H9 (cell line): Measurements from ENCODE around the gene MRPL30. TPM values are rescaled to one million over a fixed set of nuclear protein-coding genes. Genes with fewer than 3 reads are reported as not detected.

ENCODE experiments used
- DNase-seq: peaks from one replicate; pipeline ENCODE4 v3.0.0-alpha.2; 2017
- H2AFZ ChIP-seq: one replicate; pipeline ENCODE4 v1.6.1; 2013; ENCODE audit warnings: mild to moderate bottlenecking, low read length, control low read depth, moderate library complexity
- H2AK5ac ChIP-seq: 2 replicates; pipeline ENCODE4 v1.6.1; 2013; ENCODE audit warnings: low read length, control low read depth, mixed read lengths; ENCODE audit not compliant: insufficient read length
- H2BK120ac ChIP-seq: one replicate; pipeline ENCODE4 v1.6.1; 2013; ENCODE audit warnings: low read depth, mild to moderate bottlenecking, low read length, control low read depth, inconsistent platforms; ENCODE audit not compliant: poor library complexity, severe bottlenecking
- H2BK12ac ChIP-seq: 2 replicates; pipeline ENCODE4 v1.6.1; 2013; ENCODE audit warnings: low read length, control low read depth, mixed read lengths, low read depth; ENCODE audit not compliant: insufficient read length
- H2BK15ac ChIP-seq: 2 replicates; pipeline ENCODE4 v1.6.1; 2013; ENCODE audit warnings: low read depth, low read length, control low read depth
- H2BK20ac ChIP-seq: one replicate; pipeline ENCODE4 v1.6.1; 2013; ENCODE audit warnings: low read depth, mild to moderate bottlenecking, low read length, control low read depth, inconsistent platforms; ENCODE audit not compliant: poor library complexity, severe bottlenecking
- H2BK5ac ChIP-seq: 2 replicates; pipeline ENCODE4 v1.6.1; 2013; ENCODE audit warnings: low read length, control low read depth, mixed read lengths; ENCODE audit not compliant: insufficient read length
- H3K14ac ChIP-seq: 2 replicates; pipeline ENCODE4 v1.6.1; 2013; ENCODE audit warnings: low read length, control low read depth; ENCODE audit not compliant: insufficient read depth
- H3K18ac ChIP-seq: 2 replicates; pipeline ENCODE4 v1.6.1; 2013; ENCODE audit warnings: low read depth, mild to moderate bottlenecking, mixed read lengths, low read length, control low read depth; ENCODE audit not compliant: insufficient read length
- H3K23ac ChIP-seq: 2 replicates; pipeline ENCODE4 v1.6.1; 2013; ENCODE audit warnings: low read length, control low read depth, mixed read lengths, low read depth; ENCODE audit not compliant: insufficient read length
- H3K23me2 ChIP-seq: 2 replicates; pipeline ENCODE4 v1.6.1; 2013; ENCODE audit warnings: low read depth, mild to moderate bottlenecking, mixed read lengths, low read length, control low read depth; ENCODE audit not compliant: insufficient read length, poor library complexity, severe bottlenecking
- H3K27ac ChIP-seq: 2 replicates; pipeline ENCODE4 v1.5.1; 2013; ENCODE audit warnings: low read length, control low read depth, mixed read lengths, low read depth; ENCODE audit not compliant: insufficient read length
- H3K27me3 ChIP-seq: 2 replicates; pipeline ENCODE4 v1.6.1; 2013; ENCODE audit warnings: low read length, control low read depth, inconsistent platforms; ENCODE audit not compliant: insufficient read depth
- H3K4ac ChIP-seq: 2 replicates; pipeline ENCODE4 v1.6.1; 2013; ENCODE audit warnings: low read depth, mild to moderate bottlenecking, control low read depth, inconsistent platforms, low read length, moderate library complexity
- H3K4me1 ChIP-seq: 2 replicates; pipeline ENCODE4 v1.6.1; 2013; ENCODE audit warnings: low read length, control low read depth, inconsistent platforms; ENCODE audit not compliant: insufficient read depth
- H3K4me2 ChIP-seq: 2 replicates; pipeline ENCODE4 v1.6.1; 2013; ENCODE audit warnings: low read length, control low read depth, mixed read lengths; ENCODE audit not compliant: insufficient read length, insufficient read depth
- H3K56ac ChIP-seq: 2 replicates; pipeline ENCODE4 v1.6.1; 2013; ENCODE audit warnings: low read depth, mild to moderate bottlenecking, mixed read lengths, low read length, control low read depth; ENCODE audit not compliant: insufficient read length
- H3K79me1 ChIP-seq: 2 replicates; pipeline ENCODE4 v1.6.1; 2013; ENCODE audit warnings: low read depth, mild to moderate bottlenecking, moderate library complexity, low read length, control low read depth, inconsistent platforms; ENCODE audit not compliant: insufficient read depth, poor library complexity, severe bottlenecking
- H3K79me2 ChIP-seq: 2 replicates; pipeline ENCODE4 v1.6.1; 2013; ENCODE audit warnings: low read length, control low read depth, inconsistent platforms; ENCODE audit not compliant: insufficient read depth
- H3K9ac ChIP-seq: 2 replicates; pipeline ENCODE4 v1.6.1; 2013; ENCODE audit warnings: low read length, control low read depth, mixed read lengths; ENCODE audit not compliant: insufficient read length; ENCODE audit errors: extremely low read depth
- H3K9me3 ChIP-seq: one replicate; pipeline ENCODE4 v1.6.1; 2013; ENCODE audit warnings: low read depth, low read length, inconsistent platforms; ENCODE audit not compliant: control insufficient read depth
- H3T11ph ChIP-seq: one replicate; pipeline ENCODE4 v1.6.1; 2013; ENCODE audit warnings: mild to moderate bottlenecking, low read length, control low read depth, inconsistent platforms
- H4K20me1 ChIP-seq: one replicate; pipeline ENCODE4 v1.6.1; 2013; ENCODE audit not compliant: control insufficient read depth, insufficient read length, insufficient read depth
- H4K5ac ChIP-seq: 2 replicates; pipeline ENCODE4 v1.6.1; 2013; ENCODE audit warnings: low read depth, mild to moderate bottlenecking, mixed read lengths, low read length, control low read depth; ENCODE audit not compliant: insufficient read length
- H4K8ac ChIP-seq: replicated peaks from 2 replicates; pipeline ENCODE4 v1.6.1; 2013; ENCODE audit warnings: low read length, control low read depth, mixed read lengths, low read depth; ENCODE audit not compliant: insufficient read length
- H4K91ac ChIP-seq: 2 replicates; pipeline ENCODE4 v1.6.1; 2013; ENCODE audit warnings: low read depth, mild to moderate bottlenecking, moderate library complexity, mixed read lengths, low read length, control low read depth; ENCODE audit not compliant: insufficient read length
- H3K27ac Mint-ChIP-seq, 3 experiments: 2 replicates in 2 of 3; 3 replicates in 1 of 3; pipeline ENCODE4 v1.8.0; 2020 to 2021; ENCODE audit warnings: mixed read lengths in 3 of 3, mild to moderate bottlenecking in 1 of 3, moderate library complexity in 1 of 3
- H3K27me3 Mint-ChIP-seq: 2 replicates; pipeline ENCODE4 v1.8.0; 2021; ENCODE audit warnings: low read depth, mild to moderate bottlenecking, moderate library complexity, mixed read lengths
- H3K36me3 Mint-ChIP-seq, 3 experiments: 2 replicates in 2 of 3; 3 replicates in 1 of 3; pipeline ENCODE4 v1.8.0; 2020 to 2021; ENCODE audit warnings: low read depth in 3 of 3, mixed read lengths in 3 of 3; ENCODE audit not compliant: insufficient read depth in 1 of 3
- H3K4me1 Mint-ChIP-seq, 2 experiments: 2 replicates each; pipeline ENCODE4 v1.8.0; 2020; ENCODE audit warnings: mixed read lengths in 2 of 2
- H3K4me3 Mint-ChIP-seq, 2 experiments: 2 replicates in 1 of 2; 3 replicates in 1 of 2; pipeline ENCODE4 v1.8.0; 2020 to 2021; ENCODE audit warnings: mild to moderate bottlenecking in 2 of 2, mixed read lengths in 2 of 2, moderate library complexity in 1 of 2
- H3K9me3 Mint-ChIP-seq, 2 experiments: 2 replicates in 1 of 2; 3 replicates in 1 of 2; pipeline ENCODE4 v1.8.0; 2020; ENCODE audit warnings: mild to moderate bottlenecking in 2 of 2, mixed read lengths in 2 of 2, moderate library complexity in 1 of 2
- CTCF ChIP-seq: fragments of 200-600 bp; sonication (generic); conservative IDR thresholded peaks from 3 replicates; pipeline ENCODE4 v1.8.0; 2021; ENCODE audit warnings: antibody characterized with exemption, mild to moderate bottlenecking
- WGBS: extraction: QIAGEN DNeasy Blood & Tissue Kit; methylation state at CpG from one replicate; pipeline ENCODE4 v1.1.7; 2013; ENCODE audit warnings: missing lambda C conversion rate, low lambda C conversion rate, mixed read lengths; ENCODE audit not compliant: insufficient read length; ENCODE audit errors: extremely low coverage; 5-methylcytosine and 5-hydroxymethylcytosine counted together
- total RNA-seq: library from RNA; stranded (reverse); gene quantifications from 2 replicates; pipeline ENCODE4 v1.2.1, GENCODE V29; 2021

The MRPL30 gene
- total RNA-seq, 1 experiment from 2014 or later, result 50.8 TPM

DNA sequence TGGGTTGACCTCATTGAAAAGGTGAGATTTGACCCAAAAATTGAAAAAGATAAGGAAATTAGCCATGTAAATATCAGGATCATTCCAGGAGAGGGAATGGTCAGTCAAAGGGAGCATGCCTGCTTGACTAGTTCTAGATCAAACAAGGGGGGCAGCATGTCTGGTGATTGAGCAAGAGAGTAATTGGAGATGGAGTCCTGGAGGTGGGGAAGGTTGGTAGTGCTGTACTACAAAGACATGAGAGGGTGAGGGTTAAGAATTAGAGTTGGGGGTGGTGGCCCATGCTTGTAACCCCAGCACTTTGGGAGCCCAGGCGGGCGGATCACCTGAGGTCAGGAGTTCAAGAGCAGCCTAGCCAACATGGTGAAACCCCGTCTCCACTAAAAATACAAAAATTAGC, 2.0 kb downstream of the MRPL30 start:
- Histone ChIP-seq H3K4ac (no peak overlapping the region), H3K56ac (no peak overlapping the region), H3K18ac (no peak overlapping the region), H4K20me1 (no peaks in the 10 kb centered on the region), H3K27ac (no peak overlapping the region), H3K23ac (no peak overlapping the region), H2BK20ac (no peak overlapping the region), H4K8ac (no peak overlapping the region), H3K23me2 (peaks cover 3% of the 10 kb centered on the region), H3K4me2 (no peak overlapping the region), H2BK120ac (no peak overlapping the region), H3K9ac (no peak overlapping the region), H2AFZ (no peak overlapping the region), H3K14ac (no peak overlapping the region), H2BK12ac (no peak overlapping the region), H4K91ac (no peak overlapping the region), H3K9me3 (no peaks in the 10 kb centered on the region), H3T11ph (no peak overlapping the region), H2BK15ac (no peak overlapping the region), H3K79me1 (peaks cover 3% of the 10 kb centered on the region), H4K5ac (no peak overlapping the region), H3K79me2 (peaks cover 18% of the 10 kb centered on the region; the same call in 1 of the 2 replicates), H3K27me3 (no peaks in the 10 kb centered on the region), H2AK5ac (no peak overlapping the region), H3K4me1 (no peaks in the 10 kb centered on the region), H2BK5ac (no peak overlapping the region)
- WGBS, result no CpG with 5 or more reads among the region's 3 CpGs
- no peak overlapping the region for H3K27ac Mint-ChIP-seq
- no peaks in the 10 kb centered on the region for H3K9me3 Mint-ChIP-seq
- TF ChIP-seq CTCF, result no peak
- H3K4me3 Mint-ChIP-seq, result peak overlapping the region; percentile 19 to 41; a peak in 4 of 5 replicates
- H3K27me3 Mint-ChIP-seq, result no peaks in the 10 kb centered on the region
- H3K4me1 Mint-ChIP-seq, result peaks cover 20 to 21% of the 10 kb centered on the region in 2 experiments
- peaks cover 4 to 16% (median 4%) of the 10 kb centered on the region in 3 experiments; a peak in 6 of 7 replicates for H3K36me3 Mint-ChIP-seq
- no peak for DNase-seq
